Small intestine (tissue), 7 donors: ENCODE data around the gene RNF150. TPM values are rescaled to one million over a fixed set of nuclear protein-coding genes. Genes with fewer than 3 reads are reported as not detected.
"Not testable (repeated sequence)": the region's sequence is repeated elsewhere in the genome, so short reads cannot be mapped to it uniquely, and the experiment has no call there.

Experiments used
- DNase-seq, 2 donors: peaks; one replicate each; pipeline versions ENCODE4 v3.0.0 to v3.0.0-alpha.2; 2013
- FAIRE-seq: peaks from 2 replicates; lab custom pipeline; 2012; peaks lifted over from hg19 to GRCh38; lab: Jason Lieb, UNC
- H3K27ac ChIP-seq, 3 donors: one replicate each; pipeline ENCODE4 v1.5.1; 2013; ENCODE audit warnings: low read length in 2 of 3, mild to moderate bottlenecking in 2 of 3, control low read depth in 1 of 3, inconsistent platforms in 1 of 3, low read depth in 1 of 3, moderate library complexity in 1 of 3
- H3K27me3 ChIP-seq, 3 donors: one replicate each; pipeline ENCODE4 v1.6.1; 2013; ENCODE audit warnings: low read length in 3 of 3, inconsistent platforms in 1 of 3; ENCODE audit not compliant: control insufficient read depth in 3 of 3, insufficient read depth in 3 of 3
- H3K36me3 ChIP-seq, 3 donors: one replicate each; pipeline ENCODE4 v1.6.1; 2013; ENCODE audit warnings: low read length in 3 of 3, inconsistent platforms in 1 of 3, low read depth in 1 of 3, mild to moderate bottlenecking in 1 of 3, moderate library complexity in 1 of 3; ENCODE audit not compliant: control insufficient read depth in 3 of 3, insufficient read depth in 2 of 3
- H3K4me1 ChIP-seq, 3 donors: one replicate each; pipeline ENCODE4 v1.6.1; 2013; ENCODE audit warnings: low read length in 2 of 3, inconsistent platforms in 1 of 3, low read depth in 1 of 3, mild to moderate bottlenecking in 1 of 3, moderate library complexity in 1 of 3; ENCODE audit not compliant: control insufficient read depth in 3 of 3, insufficient read depth in 2 of 3
- H3K4me3 ChIP-seq, 3 donors: one replicate each; pipeline ENCODE4 v1.5.1; 2013; ENCODE audit warnings: low read length in 3 of 3, control low read depth in 1 of 3, inconsistent platforms in 1 of 3, low read depth in 1 of 3, mild to moderate bottlenecking in 1 of 3, moderate library complexity in 1 of 3
- H3K9me3 ChIP-seq, 2 donors: one replicate each; pipeline ENCODE4 v1.6.1; 2013; ENCODE audit warnings: low read depth in 1 of 2, low read length in 1 of 2; ENCODE audit not compliant: control insufficient read depth in 2 of 2, insufficient read depth in 1 of 2
- whole genome bisulfite sequencing, 3 donors: extraction: QIAGEN DNeasy Blood & Tissue Kit; methylation state at CpG; one replicate each; pipeline ENCODE4 v1.1.7; 2013; 5-methylcytosine and 5-hydroxymethylcytosine counted together
- polyA plus RNA-seq, 4 donors: library from polyadenylated mRNA; stranded (reverse) in 3 of 4; unstranded in 1 of 4; fragments of 200-250 nt in 3 of 4; fragments of 120-200 nt in 1 of 4; gene quantifications; one replicate each; pipeline versions ENCODE4 v1.2.1 to v1.2.3, GENCODE V29; 2013
- donor health status: healthy with polysubstance abuse.
- donor health status: control.
- donor health status: control.
- donor health status: Bipolar disorder and iron deficiency.
- donor health status: healthy.

RNF150 gene
- polyA plus RNA-seq, 4 donors, result 0.27 to 2.3 (median 1.1) TPM; not detected in 1

- FAIRE-seq, H3K4me1 ChIP-seq, H3K27ac ChIP-seq, H3K27me3 ChIP-seq, H3K36me3 ChIP-seq, DNase-seq, H3K9me3 ChIP-seq, H3K4me3 ChIP-seq: not testable (repeated sequence)
- 81 to 89% (median 88%) methylated on average over 3 of the region's 3 CpGs for WGBS, 3 donors
These were observed 312.7 kb downstream of the RNF150 start for GRCh38 chr4:140820520-140820919.

GRCh38 chr4:140819610-140820009 is 313.7 kb downstream of the RNF150 start:
- Histone ChIP-seq H3K9me3 (no peaks in the 10 kb centered on the region), H3K4me3 (no peak overlapping the region), H3K4me1 (no peaks in the 10 kb centered on the region), H3K27me3 (no peaks in the 10 kb centered on the region), H3K27ac (no peak overlapping the region), H3K36me3 (no peaks in the 10 kb centered on the region)
- 86 to 95% (median 93%) methylated on average over 1 of the region's 1 CpG for WGBS, 3 donors
- DNase-seq, result no peak
- FAIRE-seq, result no peak

GRCh38 chr4:140818433-140818832 is 314.8 kb downstream of the RNF150 start:
- Histone ChIP-seq H3K9me3 (no peaks in the 10 kb centered on the region), H3K27me3 (no peaks in the 10 kb centered on the region), H3K27ac (no peak overlapping the region), H3K4me3 (no peak overlapping the region), H3K36me3 (no peaks in the 10 kb centered on the region), H3K4me1 (no peaks in the 10 kb centered on the region)
- 71 to 87% (median 86%) methylated on average over 1 of the region's 1 CpG for WGBS, 3 donors
- FAIRE-seq (no peak), DNase-seq (no peak)

GRCh38 chr4:140816806-140817510 is 316.3 kb downstream of the RNF150 start:
- FAIRE-seq (no peak), DNase-seq (no peak)
- Histone ChIP-seq H3K4me3 (no peak overlapping the region), H3K27me3 (no peaks in the 10 kb centered on the region), H3K27ac (no peak overlapping the region), H3K36me3 (no peaks in the 10 kb centered on the region), H3K9me3 (no peaks in the 10 kb centered on the region), H3K4me1 (no peaks in the 10 kb centered on the region)
- WGBS, 3 donors, result 69 to 83% (median 80%) methylated on average over 5 of the region's 5 CpGs

GRCh38 chr4:140813804-140814203 is 319.5 kb downstream of the RNF150 start:
- Histone ChIP-seq H3K9me3 (no peaks in the 10 kb centered on the region), H3K27ac (no peak overlapping the region), H3K4me3 (no peak overlapping the region), H3K27me3 (no peaks in the 10 kb centered on the region), H3K4me1 (no peaks in the 10 kb centered on the region), H3K36me3 (no peaks in the 10 kb centered on the region)
- DNase-seq (no peak), FAIRE-seq (no peak)
- 63 to 81% (median 65%) methylated on average over 2 of the region's 2 CpGs for WGBS, 3 donors

GRCh38 chr4:140812916-140813315 is 320.4 kb downstream of the RNF150 start:
- WGBS, 3 donors, result 52 to 68% (median 52%) methylated on average over 1 of the region's 1 CpG
- DNase-seq (no peak), FAIRE-seq (no peak)
- Histone ChIP-seq H3K27me3 (no peaks in the 10 kb centered on the region), H3K4me3 (no peak overlapping the region), H3K27ac (no peak overlapping the region), H3K36me3 (no peaks in the 10 kb centered on the region), H3K4me1 (no peaks in the 10 kb centered on the region), H3K9me3 (no peaks in the 10 kb centered on the region)

GRCh38 chr4:140811429-140811828 is 321.8 kb downstream of the RNF150 start:
- Histone ChIP-seq H3K27ac (no peak overlapping the region), H3K4me3 (no peak overlapping the region), H3K27me3 (no peaks in the 10 kb centered on the region), H3K36me3 (no peaks in the 10 kb centered on the region), H3K4me1 (no peaks in the 10 kb centered on the region), H3K9me3 (no peaks in the 10 kb centered on the region)
- WGBS, 3 donors, result 49 to 67% (median 60%) methylated on average over 4 of the region's 4 CpGs
- no peak for DNase-seq
- no peak for FAIRE-seq

GRCh38 chr4:140810591-140811169 is 322.6 kb downstream of the RNF150 start:
- not testable (repeated sequence) for H3K9me3 ChIP-seq, DNase-seq, FAIRE-seq, H3K4me1 ChIP-seq, H3K36me3 ChIP-seq, H3K27me3 ChIP-seq, H3K27ac ChIP-seq, H3K4me3 ChIP-seq
- WGBS, 3 donors, result 69 to 95% (median 94%) methylated on average over 1 of the region's 1 CpG
